Measurements from ENCODE around the gene CIP2A. TPM values are rescaled to one million over a fixed set of nuclear protein-coding genes. Genes with fewer than 3 reads are reported as not detected.

CIP2A gene
- total RNA-seq, 6 donors from 2014 or later, result 1.9 to 7.5 (median 3.8) TPM

- Histone ChIP-seq H3K4me3 (no peak overlapping the region), H3K27me3 (no peaks in the 10 kb centered on the region), H3K36me3 (no peaks in the 10 kb centered on the region), H3K9me3 (no peaks in the 10 kb centered on the region), H3K27ac (no peak overlapping the region), H3K4me1 (peaks cover 0 to 5% (median 3%) of the 10 kb centered on the region in 4 donors)
- TF ChIP-seq EP300 (IDR thresholded peaks at IDR 0.05) (no peak), POLR2AphosphoS5 (IDR thresholded peaks at IDR 0.05) (no peak), CTCF (IDR thresholded peaks at IDR 0.05) (no peak), POLR2A (IDR thresholded peaks at IDR 0.05) (no peak)
- no peak for ATAC-seq (ENCODE audit: low FRiP score in 2 of 2)
- 92 to 98% methylated on average over 2 of the region's 2 CpGs for WGBS, 2 donors
- no peak for DNase-seq
Measured at GRCh38 chr3:108595321-108595720, 6.1 kb upstream of the CIP2A start.

GRCh38 chr3:108590460-108590859 lies 1.2 kb upstream of the CIP2A start:
- Histone ChIP-seq H3K36me3 (no peaks in the 10 kb centered on the region), H3K9me3 (no peaks in the 10 kb centered on the region), H3K4me1 (peaks cover 5 to 22% (median 11%) of the 10 kb centered on the region in 4 donors), H3K4me3 (peak overlapping the region in 3 of 4 donors; percentile 49 to 83 (median 80)), H3K27ac (no peak overlapping the region), H3K27me3 (no peaks in the 10 kb centered on the region)
- ATAC-seq (ENCODE audit: low FRiP score in 2 of 2), result no peak
- TF ChIP-seq POLR2AphosphoS5 (IDR thresholded peaks at IDR 0.05), result no peak
- no peak for TF ChIP-seq EP300 (IDR thresholded peaks at IDR 0.05)
- no peak for TF ChIP-seq POLR2A (IDR thresholded peaks at IDR 0.05)
- no peak for TF ChIP-seq CTCF (IDR thresholded peaks at IDR 0.05)
- WGBS, 2 donors, result 27 to 30% methylated on average over 4 of the region's 4 CpGs
- no peak for DNase-seq

- TF ChIP-seq POLR2A (IDR thresholded peaks at IDR 0.05), result no peak
- TF ChIP-seq CTCF (IDR thresholded peaks at IDR 0.05), result no peak
- TF ChIP-seq EP300 (IDR thresholded peaks at IDR 0.05), result no peak
- no peak for TF ChIP-seq POLR2AphosphoS5 (IDR thresholded peaks at IDR 0.05)
- WGBS, 2 donors, result 1 to 2% methylated on average over 11 of the region's 11 CpGs
- ATAC-seq (ENCODE audit: low FRiP score in 2 of 2) (no peak), DNase-seq (no peak)
- H3K4me3 ChIP-seq, result peak overlapping the region; percentile 49 to 83 (median 72)
- H3K36me3 ChIP-seq, result no peaks in the 10 kb centered on the region
- no peaks in the 10 kb centered on the region for H3K27me3 ChIP-seq
- no peaks in the 10 kb centered on the region for H3K9me3 ChIP-seq
- H3K4me1 ChIP-seq, result peaks cover 5 to 22% (median 11%) of the 10 kb centered on the region in 4 donors
- peak overlapping the region; percentile 93 to 96 (median 95) for H3K27ac ChIP-seq
Measured at GRCh38 chr3:108589998-108590323, 723 bp upstream of the CIP2A start.

GRCh38 chr3:108588601-108589000 lies 637 bp downstream of the CIP2A start:
- no peaks in the 10 kb centered on the region for H3K27me3 ChIP-seq
- WGBS, 2 donors, result 3% methylated on average over 8 of the region's 8 CpGs
- peaks cover 5 to 22% (median 11%) of the 10 kb centered on the region in 4 donors for H3K4me1 ChIP-seq
- no peaks in the 10 kb centered on the region for H3K36me3 ChIP-seq
- peak overlapping the region in 3 of 4 donors; percentile 93 to 96 (median 96) for H3K27ac ChIP-seq
- TF ChIP-seq EP300 (IDR thresholded peaks at IDR 0.05) (no peak), POLR2AphosphoS5 (IDR thresholded peaks at IDR 0.05) (no peak), CTCF (IDR thresholded peaks at IDR 0.05) (no peak), POLR2A (IDR thresholded peaks at IDR 0.05) (no peak)
- no peaks in the 10 kb centered on the region for H3K9me3 ChIP-seq
- DNase-seq, result no peak
- ATAC-seq (ENCODE audit: low FRiP score in 2 of 2), result no peak
- H3K4me3 ChIP-seq, result peak overlapping the region in 3 of 4 donors; percentile 49 to 83 (median 80)

- DNase-seq (no peak), ATAC-seq (ENCODE audit: low FRiP score in 2 of 2) (no peak)
- no peak for TF ChIP-seq POLR2AphosphoS5 (IDR thresholded peaks at IDR 0.05)
- TF ChIP-seq CTCF (IDR thresholded peaks at IDR 0.05), result no peak
- no peak for TF ChIP-seq POLR2A (IDR thresholded peaks at IDR 0.05)
- no peak for TF ChIP-seq EP300 (IDR thresholded peaks at IDR 0.05)
- H3K9me3 ChIP-seq, result no peaks in the 10 kb centered on the region
- H3K27me3 ChIP-seq, result no peaks in the 10 kb centered on the region
- no peak overlapping the region for H3K4me3 ChIP-seq
- peaks cover 0 to 2% (median 0%) of the 10 kb centered on the region in 4 donors for H3K36me3 ChIP-seq
- no peaks in the 10 kb centered on the region for H3K4me1 ChIP-seq
- H3K27ac ChIP-seq, result no peak overlapping the region
- WGBS, 2 donors, result 92 to 97% methylated on average over 2 of the region's 2 CpGs
Measured at GRCh38 chr3:108578064-108578463, 11.2 kb downstream of the CIP2A start.
